ENCODE measurements around the gene NUAK2. TPM values are rescaled to one million over a fixed set of nuclear protein-coding genes. Genes with fewer than 3 reads are reported as not detected.

The NUAK2 gene
- polyA plus RNA-seq, 3 donors from 2014 or later: 6.3 to 26.4 (median 6.6) TPM

DNA sequence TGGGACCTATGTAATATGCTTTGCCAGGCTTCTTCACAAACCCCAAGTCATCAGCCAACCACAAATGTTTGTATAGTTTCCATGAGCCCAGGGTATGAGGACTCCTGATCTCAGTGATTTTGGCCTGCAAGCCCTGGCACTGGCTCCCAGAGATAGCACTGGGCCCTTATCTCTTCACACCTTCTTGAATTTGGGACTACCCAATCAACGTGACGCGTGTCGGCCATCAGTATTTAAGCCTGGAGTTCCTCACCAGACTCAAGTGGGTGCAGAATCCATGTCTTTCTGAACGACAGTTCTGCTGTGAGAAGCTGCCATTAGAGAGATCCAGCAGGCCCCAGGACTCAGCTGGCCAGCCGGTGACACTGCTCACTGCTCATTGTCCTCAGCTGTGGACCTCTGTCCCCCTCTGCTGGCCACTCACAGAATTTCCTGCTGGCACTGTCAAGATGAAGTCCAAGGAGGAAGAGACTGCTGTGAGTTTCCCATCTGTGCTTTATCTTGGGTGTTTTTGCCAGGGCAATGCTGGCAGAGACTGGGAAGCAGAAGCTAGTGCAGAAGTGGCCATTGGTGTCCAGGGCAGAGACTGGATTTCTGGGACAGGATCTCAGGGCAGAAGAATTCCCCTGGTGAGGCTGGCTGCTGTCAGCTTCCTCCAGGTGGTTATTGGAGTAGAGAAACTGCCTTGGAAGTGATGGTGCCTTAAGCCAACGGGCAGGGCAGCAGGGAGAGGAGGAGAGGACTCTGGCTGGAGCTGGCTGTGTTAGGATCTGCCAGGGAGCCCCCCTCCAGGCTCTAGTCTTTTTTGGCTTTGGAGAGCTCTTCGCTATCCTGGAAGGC is 65.4 kb downstream of the NUAK2 start:
- no peaks in the 10 kb centered on the region for H3K4me1 Mint-ChIP-seq
- no peaks in the 10 kb centered on the region for H3K9me3 Mint-ChIP-seq
- no peaks in the 10 kb centered on the region for H3K36me3 Mint-ChIP-seq
- no peak overlapping the region for H3K27ac Mint-ChIP-seq
- DNase-seq: peak; percentile 70 to 78 (median 71)
- no peak overlapping the region for H3K4me3 Mint-ChIP-seq
- H3K27me3 Mint-ChIP-seq (ENCODE audit: low read depth in 3 of 3): peaks cover 1 to 5% (median 2%) of the 10 kb centered on the region in 3 donors

Other genes with a start within 250 kb of the NUAK2 start
- under 1 TPM; 0.24 to 0.79 (median 0.40) TPM for gene TMEM81, start 237.3 kb downstream of the NUAK2 start, polyA plus RNA-seq
- gene RBBP5, start 199.8 kb downstream of the NUAK2 start, polyA plus RNA-seq: 10 to 100 TPM; 11.2 to 20.1 (median 15.5) TPM
- 1 to 10 TPM; 2.9 to 8.3 (median 3.6) TPM for gene DSTYK, start 110.0 kb downstream of the NUAK2 start, polyA plus RNA-seq
- gene TMCC2, start 93.8 kb downstream of the NUAK2 start, polyA plus RNA-seq: 1 to 10 TPM in 1 of 3 donors, under 1 TPM in 1, not detected in 1; 0.50 to 1.1 TPM
- not detected for gene KLHDC8A, start 35.2 kb upstream of the NUAK2 start, polyA plus RNA-seq
- not detected for gene LEMD1, start 100.3 kb upstream of the NUAK2 start, polyA plus RNA-seq
- not detected for gene BLACAT1, start 134.3 kb upstream of the NUAK2 start, polyA plus RNA-seq
- under 1 TPM in 2 of 3 donors, not detected in 1; 0.61 to 0.74 TPM for gene CDK18, start 182.9 kb upstream of the NUAK2 start, polyA plus RNA-seq